K562 (cell line): ENCODE measurements around the gene FSTL4. TPM values are rescaled to one million over a fixed set of nuclear protein-coding genes. Genes with fewer than 3 reads are reported as not detected.

ENCODE experiments used
- BCL6 ChIP-seq: fragments of 250-450 bp; sonication (Bioruptor Pico); IDR thresholded peaks from 2 replicates; pipeline ENCODE4 v1.4.0; 2020
- CTBP1 ChIP-seq: fragments of 450-650 bp; IDR thresholded peaks from 2 replicates; pipeline ENCODE4 v1.6.1; 2016; ENCODE audit warnings: borderline replicate concordance
- ESRRA ChIP-seq: fragments of 450-650 bp; IDR thresholded peaks from 2 replicates; pipeline ENCODE4 v1.6.1; 2014; ENCODE audit warnings: low read depth, mild to moderate bottlenecking, moderate library complexity, borderline replicate concordance
- JUND ChIP-seq, 2 experiments: IDR thresholded peaks; 2 replicates in 1 of 2; 3 replicates in 1 of 2; pipeline ENCODE4 v1.6.1; 2011; ENCODE audit warnings: borderline replicate concordance in 2 of 2, low read depth in 2 of 2, low read length in 2 of 2, improper control_type of control experiment in 1 of 2, missing biosample characterization in 1 of 2, missing genetic modification characterization in 1 of 2, missing genetic modification reagents in 1 of 2
- KDM4B ChIP-seq, 2 experiments: fragments of 450-650 bp in 1 of 2; sonication (generic) in 1 of 2; IDR thresholded peaks; 2 replicates each; pipeline ENCODE4 v1.6.1; 2016 to 2017; ENCODE audit warnings: borderline replicate concordance in 2 of 2, antibody characterized with exemption in 1 of 2, low read depth in 1 of 2, mild to moderate bottlenecking in 1 of 2
- KLF10 ChIP-seq: fragments of 250-450 bp; sonication (Bioruptor Pico); IDR thresholded peaks from 2 replicates; pipeline ENCODE4 v1.6.1; 2021; ENCODE audit warnings: matching md5 sums
- MIER1 ChIP-seq: fragments of 450-650 bp; IDR thresholded peaks from 2 replicates; pipeline ENCODE4 v1.6.1; 2016; ENCODE audit warnings: antibody characterized with exemption, mild to moderate bottlenecking, low read depth
- NELFE ChIP-seq: IDR thresholded peaks from 2 replicates; pipeline ENCODE4 v1.6.1; 2011; ENCODE audit warnings: mild to moderate bottlenecking; ENCODE audit not compliant: insufficient read depth, insufficient read length
- NFRKB ChIP-seq: fragments of 450-650 bp; IDR thresholded peaks from 2 replicates; pipeline ENCODE4 v1.6.1; 2016; ENCODE audit warnings: low read depth
- POLR2H ChIP-seq: IDR thresholded peaks from 2 replicates; pipeline ENCODE4 v1.6.1; 2016; ENCODE audit warnings: missing genetic modification characterization, low read depth, mild to moderate bottlenecking, control low read depth, missing compliant biosample characterization, moderate library complexity
- SRSF3 ChIP-seq: fragments of 200-400 bp; formaldehyde crosslinking; IDR thresholded peaks from 2 replicates; pipeline ENCODE4 v1.6.1; 2016; ENCODE audit warnings: mild to moderate bottlenecking, low read length, moderate library complexity; ENCODE audit not compliant: insufficient read depth
- TAF7 ChIP-seq: fragments of 450-650 bp; IDR thresholded peaks from 2 replicates; pipeline ENCODE4 v1.6.1; 2016; ENCODE audit warnings: missing genetic modification characterization, missing compliant biosample characterization
- XRCC4 ChIP-seq: IDR thresholded peaks from one replicate; pipeline ENCODE4 v1.6.1; 2011; ENCODE audit not compliant: insufficient read depth, insufficient read length; ENCODE audit errors: extremely low read depth
- XRCC5 ChIP-seq: fragments of 200-400 bp; formaldehyde crosslinking; IDR thresholded peaks from 2 replicates; pipeline ENCODE4 v1.6.1; 2017; ENCODE audit warnings: low read depth, mild to moderate bottlenecking, low read length
- ZNF239 ChIP-seq: fragments of 250-450 bp; sonication (Bioruptor Pico); IDR thresholded peaks from 2 replicates; pipeline ENCODE4 v1.4.0; 2020; ENCODE audit warnings: mild to moderate bottlenecking
- ZNF282 ChIP-seq: sonication (generic); formaldehyde crosslinking; IDR thresholded peaks from 2 replicates; pipeline ENCODE4 v1.8.1; 2023; ENCODE audit warnings: missing genetic modification reagents
- ZZZ3 ChIP-seq: fragments of 450-650 bp; IDR thresholded peaks from 2 replicates; pipeline ENCODE4 v1.6.1; 2016; ENCODE audit warnings: antibody characterized with exemption, mild to moderate bottlenecking, moderate library complexity
- polyA plus RNA-seq, 8 experiments: library from polyadenylated mRNA; depleted of rRNA in 4 of 8; stranded (reverse) in 5 of 8; unstranded in 3 of 8; fragments of >200 nt; fragmentation: Nextera tagmentation in 2 of 8; fragmentation: Illumina TruSeq in 1 of 8; extraction: Ambion mirVana in 2 of 8; extraction: Trizol in 1 of 8; gene quantifications; 2 replicates each; pipeline versions ENCODE4 v1.2.1 to v1.2.3, GENCODE V29; 2011 to 2014; ENCODE audit warnings: inconsistent platforms in 1 of 8, missing spikeins in 1 of 8
- total RNA-seq, 7 experiments: library from RNA; depleted of rRNA in 6 of 7; stranded (reverse); fragments of >200 nt in 6 of 7; fragmentation: Illumina TruSeq in 2 of 7; extraction: Trizol in 2 of 7; gene quantifications; 2 replicates each; pipeline versions ENCODE4 v1.2.1 to v1.2.3, GENCODE V29; 2011 to 2021; ENCODE audit warnings: low replicate concordance in 1 of 7
- TF ChIP-seq, protein P1 (sequence below): fragments of 450-650 bp; IDR thresholded peaks from 2 replicates; pipeline ENCODE4 v1.6.1; 2017; ENCODE audit warnings: mild to moderate bottlenecking, moderate library complexity
- TF ChIP-seq, protein P2 (sequence below): fragments of 450-650 bp; IDR thresholded peaks from one replicate; pipeline ENCODE4 v1.6.1; 2018; ENCODE audit warnings: mild to moderate bottlenecking, moderate library complexity; ENCODE audit not compliant: partially characterized antibody
- TF ChIP-seq, protein P3 (sequence below), 2 experiments: fragments of 450-650 bp in 1 of 2; IDR thresholded peaks; 2 replicates each; pipeline ENCODE4 v1.6.1; 2011 to 2017; ENCODE audit warnings: low read depth in 2 of 2, antibody characterized with exemption in 1 of 2, borderline replicate concordance in 1 of 2, low read length in 1 of 2, mild to moderate bottlenecking in 1 of 2, mixed read lengths in 1 of 2; ENCODE audit not compliant: control insufficient read depth in 1 of 2
- TF ChIP-seq, protein P4 (sequence below): fragments of 450-650 bp; IDR thresholded peaks from 2 replicates; pipeline ENCODE4 v1.6.1; 2016

Gene FSTL4
- total and polyA plus RNA-seq, 9 of the 15 experiments (the other 6 are each of a cell fraction or from before 2014, with no cell fraction given), result 0.08 to 0.18 (median 0.10) TPM; not detected in 5

DNA sequence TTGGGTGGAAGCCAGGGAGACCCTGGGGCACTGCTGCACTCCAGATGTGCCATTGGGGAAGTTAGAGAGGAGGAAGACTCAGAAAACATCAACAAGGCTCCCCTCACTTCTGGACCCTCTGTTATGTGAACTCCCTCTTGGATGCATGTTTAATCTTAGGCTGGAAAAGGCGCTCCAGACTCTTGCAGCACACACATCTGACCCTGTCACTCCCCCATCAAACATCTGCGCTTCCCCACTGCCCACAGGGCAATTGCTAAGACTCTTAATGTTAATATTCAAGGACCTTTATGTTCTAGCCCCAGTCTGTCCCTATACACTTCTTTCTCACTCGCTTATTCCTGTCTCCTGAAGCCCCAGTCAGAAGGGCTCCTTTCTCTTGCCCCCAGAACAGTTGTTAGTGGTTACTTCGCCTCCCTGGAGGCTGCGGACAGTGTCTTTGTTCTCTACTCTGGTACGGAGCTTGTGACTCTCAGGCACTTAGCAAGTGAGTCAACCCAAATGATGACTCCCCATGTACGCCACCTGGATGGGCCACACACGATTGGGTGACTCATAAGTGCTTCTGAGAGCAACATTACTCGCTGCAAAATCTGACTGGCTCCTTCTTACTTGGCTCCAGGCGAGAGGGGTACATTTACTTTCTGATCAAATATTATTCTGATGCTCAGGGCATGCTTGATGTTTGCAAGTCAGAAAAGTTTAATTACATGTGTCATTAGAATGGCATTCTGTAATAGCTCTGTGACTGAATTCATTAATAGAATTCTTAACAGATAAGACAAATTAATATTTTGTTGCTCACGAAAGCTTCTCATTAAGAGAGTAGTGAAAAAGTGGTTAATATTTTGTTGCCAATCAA is 366.9 kb downstream of the FSTL4 start (continued):
- TF ChIP-seq ZZZ3 (no peak), SRSF3 (no peak), BCL6 (no peak), JUND (IDR thresholded peaks at IDR 0.05; ENCODE audit: borderline replicate concordance, low read depth, low read length) (peak; percentile 93), JUND (tag; IDR thresholded peaks at IDR 0.05; ENCODE audit: borderline replicate concordance, low read depth, low read length) (peak; percentile 89), ZNF239 (no peak), XRCC4 (no peak), KLF10 (CRISPR knock-in tag) (no peak), ZNF282 (CRISPR knock-in tag) (no peak), POLR2H (tag) (no peak), XRCC5 (no peak), MIER1 (no peak), NFRKB (no peak), CTBP1 (peak; percentile 73), KDM4B (IDR thresholded peaks at IDR 0.05; ENCODE audit: borderline replicate concordance in 2 of 2, low read depth in 1 of 2) (no peak), TAF7 (tag) (no peak), ESRRA (no peak), NELFE (no peak)
- TF ChIP-seq, protein P1, sequence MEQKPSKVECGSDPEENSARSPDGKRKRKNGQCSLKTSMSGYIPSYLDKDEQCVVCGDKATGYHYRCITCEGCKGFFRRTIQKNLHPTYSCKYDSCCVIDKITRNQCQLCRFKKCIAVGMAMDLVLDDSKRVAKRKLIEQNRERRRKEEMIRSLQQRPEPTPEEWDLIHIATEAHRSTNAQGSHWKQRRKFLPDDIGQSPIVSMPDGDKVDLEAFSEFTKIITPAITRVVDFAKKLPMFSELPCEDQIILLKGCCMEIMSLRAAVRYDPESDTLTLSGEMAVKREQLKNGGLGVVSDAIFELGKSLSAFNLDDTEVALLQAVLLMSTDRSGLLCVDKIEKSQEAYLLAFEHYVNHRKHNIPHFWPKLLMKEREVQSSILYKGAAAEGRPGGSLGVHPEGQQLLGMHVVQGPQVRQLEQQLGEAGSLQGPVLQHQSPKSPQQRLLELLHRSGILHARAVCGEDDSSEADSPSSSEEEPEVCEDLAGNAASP, result no peak
- TF ChIP-seq, protein P2, sequence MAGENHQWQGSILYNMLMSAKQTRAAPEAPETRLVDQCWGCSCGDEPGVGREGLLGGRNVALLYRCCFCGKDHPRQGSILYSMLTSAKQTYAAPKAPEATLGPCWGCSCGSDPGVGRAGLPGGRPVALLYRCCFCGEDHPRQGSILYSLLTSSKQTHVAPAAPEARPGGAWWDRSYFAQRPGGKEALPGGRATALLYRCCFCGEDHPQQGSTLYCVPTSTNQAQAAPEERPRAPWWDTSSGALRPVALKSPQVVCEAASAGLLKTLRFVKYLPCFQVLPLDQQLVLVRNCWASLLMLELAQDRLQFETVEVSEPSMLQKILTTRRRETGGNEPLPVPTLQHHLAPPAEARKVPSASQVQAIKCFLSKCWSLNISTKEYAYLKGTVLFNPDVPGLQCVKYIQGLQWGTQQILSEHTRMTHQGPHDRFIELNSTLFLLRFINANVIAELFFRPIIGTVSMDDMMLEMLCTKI, result no peak
- TF ChIP-seq, protein P3, sequence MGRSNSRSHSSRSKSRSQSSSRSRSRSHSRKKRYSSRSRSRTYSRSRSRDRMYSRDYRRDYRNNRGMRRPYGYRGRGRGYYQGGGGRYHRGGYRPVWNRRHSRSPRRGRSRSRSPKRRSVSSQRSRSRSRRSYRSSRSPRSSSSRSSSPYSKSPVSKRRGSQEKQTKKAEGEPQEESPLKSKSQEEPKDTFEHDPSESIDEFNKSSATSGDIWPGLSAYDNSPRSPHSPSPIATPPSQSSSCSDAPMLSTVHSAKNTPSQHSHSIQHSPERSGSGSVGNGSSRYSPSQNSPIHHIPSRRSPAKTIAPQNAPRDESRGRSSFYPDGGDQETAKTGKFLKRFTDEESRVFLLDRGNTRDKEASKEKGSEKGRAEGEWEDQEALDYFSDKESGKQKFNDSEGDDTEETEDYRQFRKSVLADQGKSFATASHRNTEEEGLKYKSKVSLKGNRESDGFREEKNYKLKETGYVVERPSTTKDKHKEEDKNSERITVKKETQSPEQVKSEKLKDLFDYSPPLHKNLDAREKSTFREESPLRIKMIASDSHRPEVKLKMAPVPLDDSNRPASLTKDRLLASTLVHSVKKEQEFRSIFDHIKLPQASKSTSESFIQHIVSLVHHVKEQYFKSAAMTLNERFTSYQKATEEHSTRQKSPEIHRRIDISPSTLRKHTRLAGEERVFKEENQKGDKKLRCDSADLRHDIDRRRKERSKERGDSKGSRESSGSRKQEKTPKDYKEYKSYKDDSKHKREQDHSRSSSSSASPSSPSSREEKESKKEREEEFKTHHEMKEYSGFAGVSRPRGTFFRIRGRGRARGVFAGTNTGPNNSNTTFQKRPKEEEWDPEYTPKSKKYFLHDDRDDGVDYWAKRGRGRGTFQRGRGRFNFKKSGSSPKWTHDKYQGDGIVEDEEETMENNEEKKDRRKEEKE (IDR thresholded peaks at IDR 0.05; ENCODE audit: borderline replicate concordance in 1 of 2, control insufficient read depth in 1 of 2, low read depth in 2 of 2, low read length in 1 of 2), result no peak
- TF ChIP-seq, protein P4, sequence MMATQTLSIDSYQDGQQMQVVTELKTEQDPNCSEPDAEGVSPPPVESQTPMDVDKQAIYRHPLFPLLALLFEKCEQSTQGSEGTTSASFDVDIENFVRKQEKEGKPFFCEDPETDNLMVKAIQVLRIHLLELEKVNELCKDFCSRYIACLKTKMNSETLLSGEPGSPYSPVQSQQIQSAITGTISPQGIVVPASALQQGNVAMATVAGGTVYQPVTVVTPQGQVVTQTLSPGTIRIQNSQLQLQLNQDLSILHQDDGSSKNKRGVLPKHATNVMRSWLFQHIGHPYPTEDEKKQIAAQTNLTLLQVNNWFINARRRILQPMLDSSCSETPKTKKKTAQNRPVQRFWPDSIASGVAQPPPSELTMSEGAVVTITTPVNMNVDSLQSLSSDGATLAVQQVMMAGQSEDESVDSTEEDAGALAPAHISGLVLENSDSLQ, result peak; percentile 34; the same call in 1 of the 2 replicates
